ENCODE measurements around the gene WDR35.
A peak's percentile ranks its signal among the peaks of the same experiment; 100 is the strongest.

The WDR35 gene

DNA sequence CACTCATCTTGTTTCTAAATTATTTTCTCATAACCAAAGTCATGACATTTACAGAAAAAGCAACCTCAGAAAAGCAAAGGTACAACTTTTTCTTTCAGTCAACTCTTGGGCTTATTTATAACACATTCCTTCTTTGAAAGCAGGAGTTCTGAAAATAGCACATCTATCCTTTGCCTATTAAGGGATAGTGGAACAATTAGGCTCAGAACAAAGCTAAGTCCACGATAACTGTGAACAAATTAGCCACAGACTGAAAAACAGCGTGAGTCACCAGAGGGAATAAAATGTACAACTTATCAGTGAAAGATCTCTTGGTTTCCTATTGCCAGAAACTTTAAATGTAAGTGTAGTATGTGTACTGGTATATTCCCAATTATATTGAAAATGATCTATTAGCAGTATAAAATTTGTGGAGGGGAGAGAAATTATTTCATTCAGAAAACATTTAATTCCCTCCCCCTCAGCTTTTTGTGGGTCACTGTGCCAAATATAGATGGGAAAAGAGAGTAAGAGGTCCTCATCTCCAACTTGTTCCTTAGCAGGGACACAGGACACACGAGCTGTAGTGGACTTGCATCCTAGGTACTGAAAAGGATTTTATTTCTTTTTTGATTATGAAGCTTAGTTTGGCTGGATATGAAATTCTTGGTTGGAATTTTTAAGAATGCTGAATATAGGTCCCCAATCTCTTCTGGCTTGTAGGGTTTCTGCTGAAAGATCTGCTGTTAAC, 38.0 kb upstream of the WDR35 start:
- TF ChIP-seq GLIS3 (CRISPR knock-in tag; IDR thresholded peaks at IDR 0.05): no peak
- no peak for TF ChIP-seq ISL1 (CRISPR knock-in tag; IDR thresholded peaks at IDR 0.05)
- no peak for TF ChIP-seq TCF4 (CRISPR knock-in tag; IDR thresholded peaks at IDR 0.05; ENCODE audit: borderline replicate concordance)
- no peak for TF ChIP-seq ZNF8 (CRISPR knock-in tag; IDR thresholded peaks at IDR 0.05)
- TF ChIP-seq ZFP3 (CRISPR knock-in tag; IDR thresholded peaks at IDR 0.05): no peak
- no peak for TF ChIP-seq POU6F1 (CRISPR knock-in tag; IDR thresholded peaks at IDR 0.05; ENCODE audit: borderline replicate concordance, low read depth)
- no peak for TF ChIP-seq ZNF70 (CRISPR knock-in tag; IDR thresholded peaks at IDR 0.05)
- no peak for TF ChIP-seq OSR1 (CRISPR knock-in tag; IDR thresholded peaks at IDR 0.05)
- no peak for TF ChIP-seq ESRRG (CRISPR knock-in tag; IDR thresholded peaks at IDR 0.05)
- no peak for TF ChIP-seq RARB (CRISPR knock-in tag; IDR thresholded peaks at IDR 0.05)
- TF ChIP-seq, protein P1, sequence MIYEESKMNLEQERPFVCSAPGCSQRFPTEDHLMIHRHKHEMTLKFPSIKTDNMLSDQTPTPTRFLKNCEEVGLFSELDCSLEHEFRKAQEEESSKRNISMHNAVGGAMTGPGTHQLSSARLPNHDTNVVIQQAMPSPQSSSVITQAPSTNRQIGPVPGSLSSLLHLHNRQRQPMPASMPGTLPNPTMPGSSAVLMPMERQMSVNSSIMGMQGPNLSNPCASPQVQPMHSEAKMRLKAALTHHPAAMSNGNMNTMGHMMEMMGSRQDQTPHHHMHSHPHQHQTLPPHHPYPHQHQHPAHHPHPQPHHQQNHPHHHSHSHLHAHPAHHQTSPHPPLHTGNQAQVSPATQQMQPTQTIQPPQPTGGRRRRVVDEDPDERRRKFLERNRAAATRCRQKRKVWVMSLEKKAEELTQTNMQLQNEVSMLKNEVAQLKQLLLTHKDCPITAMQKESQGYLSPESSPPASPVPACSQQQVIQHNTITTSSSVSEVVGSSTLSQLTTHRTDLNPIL (CRISPR knock-in tag; IDR thresholded peaks at IDR 0.05; ENCODE audit: low read depth): no peak
- TF ChIP-seq TOX (CRISPR knock-in tag; IDR thresholded peaks at IDR 0.05; ENCODE audit: borderline replicate concordance): no peak
- TF ChIP-seq CSDC2 (CRISPR knock-in tag; IDR thresholded peaks at IDR 0.05): no peak
- TF ChIP-seq TSHZ2 (CRISPR knock-in tag; IDR thresholded peaks at IDR 0.05): no peak
- TF ChIP-seq, protein P2, sequence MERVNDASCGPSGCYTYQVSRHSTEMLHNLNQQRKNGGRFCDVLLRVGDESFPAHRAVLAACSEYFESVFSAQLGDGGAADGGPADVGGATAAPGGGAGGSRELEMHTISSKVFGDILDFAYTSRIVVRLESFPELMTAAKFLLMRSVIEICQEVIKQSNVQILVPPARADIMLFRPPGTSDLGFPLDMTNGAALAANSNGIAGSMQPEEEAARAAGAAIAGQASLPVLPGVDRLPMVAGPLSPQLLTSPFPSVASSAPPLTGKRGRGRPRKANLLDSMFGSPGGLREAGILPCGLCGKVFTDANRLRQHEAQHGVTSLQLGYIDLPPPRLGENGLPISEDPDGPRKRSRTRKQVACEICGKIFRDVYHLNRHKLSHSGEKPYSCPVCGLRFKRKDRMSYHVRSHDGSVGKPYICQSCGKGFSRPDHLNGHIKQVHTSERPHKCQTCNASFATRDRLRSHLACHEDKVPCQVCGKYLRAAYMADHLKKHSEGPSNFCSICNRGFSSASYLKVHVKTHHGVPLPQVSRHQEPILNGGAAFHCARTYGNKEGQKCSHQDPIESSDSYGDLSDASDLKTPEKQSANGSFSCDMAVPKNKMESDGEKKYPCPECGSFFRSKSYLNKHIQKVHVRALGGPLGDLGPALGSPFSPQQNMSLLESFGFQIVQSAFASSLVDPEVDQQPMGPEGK (CRISPR knock-in tag; IDR thresholded peaks at IDR 0.05; ENCODE audit: borderline replicate concordance): no peak
- no peak for TF ChIP-seq BACH2 (CRISPR knock-in tag; IDR thresholded peaks at IDR 0.05; ENCODE audit: borderline replicate concordance)
- no peak for TF ChIP-seq SNAI2 (CRISPR knock-in tag; IDR thresholded peaks at IDR 0.05)
- no peak for TF ChIP-seq PPARA (CRISPR knock-in tag; IDR thresholded peaks at IDR 0.05; ENCODE audit: borderline replicate concordance)
- peak; percentile 39; the same call in 2 of the 3 replicates for ATAC-seq

DNA sequence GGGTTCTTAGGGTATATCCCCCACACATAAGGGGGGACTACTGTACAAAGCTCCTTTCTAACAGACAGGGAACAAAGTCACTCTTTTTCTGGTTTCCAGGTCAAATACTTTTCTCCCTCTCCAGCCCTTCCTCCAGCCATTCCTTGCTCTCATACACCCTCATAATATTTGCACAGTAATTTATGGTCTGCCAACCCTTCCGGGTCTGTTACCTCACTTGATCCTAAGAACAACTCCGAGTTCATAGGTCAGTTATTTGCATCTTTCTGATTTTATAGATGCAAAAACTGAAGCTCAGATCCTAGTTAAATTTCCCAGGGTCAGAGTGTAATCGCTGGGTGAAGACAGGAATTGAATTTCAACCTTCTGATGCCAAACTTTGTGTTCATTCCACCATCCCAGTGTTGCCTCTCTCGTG, 37.4 kb upstream of the WDR35 start:
- TF ChIP-seq ZFP3 (CRISPR knock-in tag; IDR thresholded peaks at IDR 0.05) (no peak), TCF4 (CRISPR knock-in tag; IDR thresholded peaks at IDR 0.05; ENCODE audit: borderline replicate concordance) (no peak), GLIS3 (CRISPR knock-in tag; IDR thresholded peaks at IDR 0.05) (no peak), ZNF8 (CRISPR knock-in tag; IDR thresholded peaks at IDR 0.05) (no peak), ESRRG (CRISPR knock-in tag; IDR thresholded peaks at IDR 0.05) (no peak), CSDC2 (CRISPR knock-in tag; IDR thresholded peaks at IDR 0.05) (no peak), SNAI2 (CRISPR knock-in tag; IDR thresholded peaks at IDR 0.05) (no peak), RARB (CRISPR knock-in tag; IDR thresholded peaks at IDR 0.05) (no peak)
- no peak for ATAC-seq

- peak; percentile 95 for ATAC-seq
- TF ChIP-seq ISL1 (CRISPR knock-in tag; IDR thresholded peaks at IDR 0.05): peak; percentile 89
- TF ChIP-seq TSHZ2 (CRISPR knock-in tag; IDR thresholded peaks at IDR 0.05): no peak
- TF ChIP-seq BACH2 (CRISPR knock-in tag; IDR thresholded peaks at IDR 0.05; ENCODE audit: borderline replicate concordance): no peak
- TF ChIP-seq GLIS3 (CRISPR knock-in tag; IDR thresholded peaks at IDR 0.05): peak; percentile 39; the same call in 1 of the 2 replicates
- no peak for TF ChIP-seq ARNTL (CRISPR knock-in tag; IDR thresholded peaks at IDR 0.05; ENCODE audit: borderline replicate concordance, low read depth)
- 0 out of 2 replicates have a peak, but pooled peaks have one; percentile 12 for TF ChIP-seq ESRRG (CRISPR knock-in tag; IDR thresholded peaks at IDR 0.05)
- TF ChIP-seq ZNF70 (CRISPR knock-in tag; IDR thresholded peaks at IDR 0.05): no peak
- no peak for TF ChIP-seq ZFP30 (CRISPR knock-in tag; IDR thresholded peaks at IDR 0.05)
- TF ChIP-seq, protein P2 (CRISPR knock-in tag; IDR thresholded peaks at IDR 0.05; ENCODE audit: borderline replicate concordance): peak; percentile 40; the same call in 1 of the 2 replicates
- TF ChIP-seq ZNF8 (CRISPR knock-in tag; IDR thresholded peaks at IDR 0.05): no peak
Measured at GRCh38 chr2:20025065-20025786, 35.3 kb upstream of the WDR35 start.
